ENCODE measurements around the gene RHBG.

RHBG gene

DNA sequence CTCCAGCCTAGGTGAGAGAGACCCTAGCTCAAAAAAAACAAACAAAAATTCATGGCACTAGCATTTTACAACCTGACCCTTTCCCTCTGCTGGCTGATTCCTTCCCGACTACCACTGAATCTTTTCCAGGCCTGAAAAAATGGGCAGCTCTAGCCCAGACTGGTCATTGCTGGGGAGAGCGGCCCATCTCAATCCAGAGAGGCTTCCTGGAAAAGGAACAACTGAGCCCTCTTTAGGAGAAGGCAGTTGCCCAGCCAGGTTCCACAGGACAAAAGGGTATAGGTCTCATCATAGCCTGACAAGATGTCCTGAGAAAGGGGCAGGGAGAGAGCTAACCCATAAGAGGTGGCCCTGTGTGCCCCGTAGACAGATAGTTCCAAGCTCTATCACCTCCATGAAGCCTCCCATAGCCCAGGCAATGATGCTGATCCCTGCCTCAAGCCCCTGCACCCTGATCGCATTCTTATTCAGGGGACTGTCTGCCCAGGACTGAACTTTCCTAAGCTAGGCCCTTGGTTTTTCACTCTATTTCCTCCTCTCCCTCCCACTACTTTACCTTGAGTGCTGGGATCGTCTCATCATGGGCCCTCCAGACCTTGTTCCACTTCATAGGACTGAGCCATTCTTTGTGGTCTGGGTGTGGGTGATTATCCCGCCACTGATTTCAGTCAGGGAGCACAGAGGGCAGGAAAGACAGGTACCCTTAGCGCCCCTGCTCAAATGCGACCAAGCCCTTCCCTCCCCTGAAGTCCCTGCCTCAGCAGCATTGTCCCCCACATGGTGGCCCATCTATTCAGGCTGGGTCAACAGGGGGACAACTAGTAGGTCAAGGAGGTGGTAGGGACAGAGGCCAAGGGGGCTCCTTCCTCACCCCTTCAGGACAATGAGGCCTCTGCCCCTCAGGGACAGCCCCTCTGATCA lies 18.2 kb downstream of the RHBG start:
- DNase-seq: no peak

DNA sequence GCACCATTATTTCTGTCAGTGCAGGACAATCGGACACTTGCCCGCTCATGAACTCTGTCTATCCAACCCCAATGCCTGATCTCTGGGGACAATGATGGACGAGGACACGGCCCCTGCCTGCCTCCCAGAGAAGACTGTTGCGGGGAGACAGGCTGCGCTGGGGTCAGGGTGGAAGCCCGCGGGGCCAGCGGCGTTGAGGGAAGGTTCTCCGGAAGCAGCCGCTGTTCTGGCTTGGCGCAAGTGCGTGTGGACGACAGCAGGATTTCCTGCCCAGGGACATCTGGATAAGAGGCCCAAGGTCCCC lies 18.8 kb downstream of the RHBG start:
- no peak for DNase-seq

DNA sequence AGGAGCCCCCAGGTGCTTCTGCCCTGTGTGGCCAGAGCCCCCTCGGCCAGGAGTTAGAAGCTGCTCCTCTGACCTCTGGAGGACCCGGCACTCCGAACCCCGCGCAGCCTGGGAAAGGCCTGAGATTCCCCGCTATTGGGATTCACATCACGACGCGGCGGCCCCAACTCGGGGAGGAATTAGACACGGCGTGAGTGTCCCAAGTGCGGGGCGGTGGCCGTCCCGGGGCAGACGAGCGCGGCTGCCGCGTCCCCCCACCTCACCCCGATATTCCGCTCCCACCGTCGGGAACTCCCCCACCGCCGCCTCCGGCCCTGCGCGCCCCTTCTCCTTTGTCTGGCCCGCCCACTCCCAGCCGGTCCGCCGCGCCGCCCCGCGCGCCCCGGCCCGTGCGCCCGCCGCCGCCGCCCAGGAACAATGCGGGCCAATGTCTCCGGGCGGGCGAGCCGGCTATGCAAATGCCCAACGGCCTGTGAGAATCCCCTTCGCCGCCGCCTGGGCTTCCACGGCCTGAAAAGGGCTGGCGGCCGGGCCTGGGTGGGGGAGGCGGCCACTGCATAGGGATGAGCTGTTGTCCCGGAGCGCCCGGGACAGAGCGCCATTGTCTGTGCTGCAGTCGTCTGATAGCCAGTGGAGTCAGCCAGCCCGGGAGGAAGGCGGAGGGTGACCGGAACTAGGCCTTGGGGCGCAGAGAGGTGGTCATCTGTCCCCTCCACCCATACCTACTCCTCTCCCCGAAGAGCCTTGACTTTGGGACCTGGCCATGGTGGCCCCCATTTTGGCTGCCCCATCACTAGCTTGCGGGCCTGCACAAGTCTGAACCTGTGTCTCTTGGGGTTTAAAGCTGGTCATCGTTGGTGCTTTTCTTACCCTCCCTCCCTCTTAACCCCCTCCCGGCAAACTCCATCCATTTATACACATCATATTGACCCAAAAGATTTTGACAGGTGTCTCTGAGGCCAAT lies 19.4 kb downstream of the RHBG start:
- DNase-seq: no peak

DNA sequence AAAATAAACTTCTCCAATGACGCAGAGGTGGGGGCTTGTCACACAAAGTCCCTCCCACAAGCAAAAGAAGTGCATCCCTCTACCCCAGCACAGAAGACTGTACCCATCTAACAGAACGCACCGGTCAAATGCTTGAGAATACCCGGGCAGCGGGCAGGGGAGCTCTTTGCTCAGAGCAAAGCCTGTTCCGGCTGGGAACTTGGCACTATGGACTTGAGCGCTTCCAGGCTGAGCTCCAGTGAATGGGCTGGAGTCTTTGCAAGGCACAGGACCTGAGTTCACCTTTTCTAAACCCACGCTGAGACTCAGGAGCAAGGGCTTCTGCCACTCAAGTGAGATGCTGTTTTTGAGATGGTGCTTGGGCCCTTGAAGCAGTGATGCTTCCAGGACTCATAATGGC lies 20.3 kb downstream of the RHBG start:
- DNase-seq: no peak

DNA sequence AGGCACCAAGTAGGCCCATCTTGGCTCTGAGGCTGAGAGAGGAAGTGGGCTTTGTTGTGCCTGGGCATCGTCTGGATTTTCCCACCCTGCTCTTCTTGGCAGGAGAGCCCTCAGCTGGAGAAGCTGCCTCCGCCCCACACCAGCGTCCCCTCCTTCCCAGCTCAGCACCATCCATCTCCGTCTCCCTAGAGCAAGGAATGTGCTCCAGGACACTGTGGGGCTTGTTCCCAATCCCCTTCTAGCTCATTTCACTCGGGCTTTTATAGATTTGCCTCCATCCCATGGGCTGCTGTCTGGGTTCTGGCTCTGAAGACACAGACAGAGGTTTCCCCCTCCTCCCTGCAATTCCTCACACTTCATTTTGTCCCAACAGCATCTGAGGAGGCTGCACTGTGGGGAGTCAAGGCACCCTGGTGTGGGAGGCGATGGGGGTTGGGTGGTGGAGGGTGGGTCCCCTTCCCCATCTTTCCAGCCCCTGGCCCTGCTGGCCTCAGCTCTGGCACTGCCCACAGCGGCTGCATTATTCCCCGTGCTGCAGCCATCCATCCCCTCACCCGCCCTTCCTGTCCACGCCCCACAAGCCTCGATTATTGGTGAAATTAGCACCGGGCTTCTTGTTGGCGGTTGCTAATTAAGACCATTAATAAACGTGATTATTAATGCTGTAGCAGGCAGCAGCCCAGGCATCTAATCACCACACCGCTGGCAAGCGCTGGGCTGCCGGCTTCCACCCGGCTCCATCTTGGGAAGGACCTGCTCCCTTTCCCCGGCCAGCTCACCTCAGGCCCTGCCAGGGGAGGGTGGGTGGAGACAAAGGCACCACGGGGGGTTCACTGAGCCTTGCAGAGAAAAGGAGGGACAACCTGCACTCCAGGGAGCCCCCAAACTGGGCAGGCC lies 21.7 kb downstream of the RHBG start:
- no peak for DNase-seq

DNA sequence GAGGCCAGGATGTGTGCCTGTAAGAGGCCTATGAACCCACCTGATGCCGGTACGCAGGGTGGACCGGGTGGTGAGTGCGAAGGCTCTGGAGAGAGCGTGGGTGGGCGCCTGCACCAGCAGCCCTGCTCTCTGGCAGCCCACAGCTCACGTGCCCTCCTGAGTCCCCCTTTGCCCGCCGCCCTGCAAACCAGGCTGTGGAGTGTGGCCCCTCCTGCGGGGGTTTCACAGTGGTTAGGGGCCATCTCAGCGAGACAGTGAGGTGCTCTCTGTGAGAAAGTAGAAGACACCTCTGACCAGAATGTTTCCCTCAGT lies 22.3 kb downstream of the RHBG start:
- no peak for DNase-seq

DNA sequence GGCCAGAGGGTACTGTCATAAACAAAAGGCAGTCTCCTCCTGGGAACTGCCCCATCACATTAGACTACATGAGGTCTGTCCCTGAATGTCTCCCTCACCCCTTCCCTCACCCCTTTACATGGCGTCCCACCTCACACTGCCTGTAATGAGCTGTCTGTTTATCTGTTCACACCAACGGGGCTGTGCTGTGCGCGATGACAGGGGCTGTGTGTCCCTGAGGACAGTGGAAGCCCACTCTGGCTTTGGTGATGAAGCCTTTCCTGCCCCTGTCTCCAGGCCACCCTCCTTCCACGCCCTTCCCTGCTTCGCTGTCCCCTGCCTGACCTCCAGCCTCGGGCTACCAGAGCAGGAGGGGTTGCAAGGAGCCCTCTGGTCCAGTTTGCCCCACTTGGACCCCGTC lies 22.7 kb downstream of the RHBG start:
- DNase-seq: no peak

DNA sequence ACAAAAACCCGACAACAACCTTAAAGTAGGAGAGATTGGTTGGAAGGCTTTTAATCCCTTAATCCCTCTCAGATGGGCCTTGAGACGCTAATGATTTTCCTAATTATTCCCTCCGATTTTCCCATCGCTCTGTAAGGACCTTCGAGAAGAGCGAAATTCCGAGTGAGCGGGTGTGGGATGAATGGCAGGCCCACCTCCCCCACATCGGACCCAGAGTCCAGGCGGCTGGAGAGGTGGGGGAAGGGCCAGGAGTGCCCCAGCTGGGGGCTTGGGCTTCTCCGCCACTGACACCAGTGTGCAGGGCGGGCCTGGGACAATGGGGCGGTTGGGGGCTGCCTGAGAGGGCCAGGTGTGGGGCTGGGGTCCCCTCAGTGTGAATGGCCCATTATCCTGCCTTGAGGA lies 23.4 kb downstream of the RHBG start:
- DNase-seq: no peak

DNA sequence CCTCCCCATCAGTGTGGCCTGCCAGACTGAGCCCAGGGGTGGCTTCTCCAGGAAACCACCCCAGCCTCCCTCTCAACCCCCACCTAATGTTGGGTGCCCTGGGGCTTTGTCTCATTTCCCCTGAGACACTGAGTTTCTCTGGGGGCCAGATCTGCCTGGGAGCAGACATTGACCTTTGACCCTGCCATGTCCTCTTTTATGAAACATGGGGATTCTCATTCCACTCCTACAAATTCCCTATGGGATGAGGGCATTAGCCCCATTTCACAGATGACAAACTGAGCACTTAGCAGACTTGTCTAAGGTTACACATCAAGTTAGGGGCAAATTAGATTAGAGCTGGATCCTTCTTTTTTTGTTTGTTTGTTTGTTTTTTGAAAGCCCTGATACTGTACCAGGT lies 24.1 kb downstream of the RHBG start:
- no peak for DNase-seq

DNA sequence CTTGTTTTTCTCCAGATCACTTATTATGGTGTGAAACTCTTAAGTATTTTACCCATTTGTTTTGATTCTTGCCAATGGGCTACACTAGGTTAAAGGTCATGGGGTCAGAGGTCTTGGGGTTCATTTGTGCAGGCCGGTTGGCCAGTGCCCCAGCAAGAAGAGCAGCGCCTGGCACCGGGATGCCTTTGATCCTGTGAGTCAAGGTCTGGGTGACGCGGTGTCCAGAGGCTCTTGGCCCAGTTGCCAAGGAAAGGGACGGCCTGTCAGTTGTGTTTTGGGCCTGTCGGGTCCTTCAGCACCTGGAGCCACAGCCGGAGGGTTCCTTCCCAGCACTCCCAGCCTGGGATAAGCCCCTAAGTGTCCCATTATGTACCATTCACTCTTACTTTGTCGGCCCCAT lies 25.1 kb downstream of the RHBG start:
- no peak for DNase-seq

DNA sequence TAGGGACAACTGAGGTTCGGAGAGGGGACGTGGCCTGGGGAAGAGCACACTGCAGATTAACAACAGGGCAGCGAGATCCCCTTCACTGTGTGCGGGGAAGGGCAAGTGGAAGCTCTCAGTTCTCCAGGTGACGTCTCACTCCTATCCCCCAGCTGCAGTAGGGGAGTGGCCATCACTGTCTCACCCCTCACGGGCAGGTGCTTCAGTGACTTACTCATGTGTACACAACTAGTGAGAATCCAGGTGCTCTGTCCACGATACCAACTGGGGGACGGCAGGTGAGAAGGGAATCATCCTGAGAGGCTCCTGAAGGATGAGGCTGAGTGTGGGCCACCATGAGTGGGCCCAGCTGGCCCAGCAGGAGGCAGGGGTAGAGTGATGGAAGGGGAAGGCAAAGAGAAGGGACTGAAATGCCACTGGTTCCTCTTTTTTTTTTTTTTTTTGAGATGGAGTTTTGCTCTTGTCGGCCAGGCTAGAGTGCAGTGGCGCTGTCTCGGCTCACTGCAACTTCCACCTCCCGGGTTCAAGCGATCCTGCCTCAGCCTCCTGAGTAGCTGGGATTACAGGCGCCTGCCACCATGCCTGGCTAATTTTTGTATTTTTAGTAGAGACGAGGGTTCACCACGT lies 25.9 kb downstream of the RHBG start:
- no peak for DNase-seq

DNA sequence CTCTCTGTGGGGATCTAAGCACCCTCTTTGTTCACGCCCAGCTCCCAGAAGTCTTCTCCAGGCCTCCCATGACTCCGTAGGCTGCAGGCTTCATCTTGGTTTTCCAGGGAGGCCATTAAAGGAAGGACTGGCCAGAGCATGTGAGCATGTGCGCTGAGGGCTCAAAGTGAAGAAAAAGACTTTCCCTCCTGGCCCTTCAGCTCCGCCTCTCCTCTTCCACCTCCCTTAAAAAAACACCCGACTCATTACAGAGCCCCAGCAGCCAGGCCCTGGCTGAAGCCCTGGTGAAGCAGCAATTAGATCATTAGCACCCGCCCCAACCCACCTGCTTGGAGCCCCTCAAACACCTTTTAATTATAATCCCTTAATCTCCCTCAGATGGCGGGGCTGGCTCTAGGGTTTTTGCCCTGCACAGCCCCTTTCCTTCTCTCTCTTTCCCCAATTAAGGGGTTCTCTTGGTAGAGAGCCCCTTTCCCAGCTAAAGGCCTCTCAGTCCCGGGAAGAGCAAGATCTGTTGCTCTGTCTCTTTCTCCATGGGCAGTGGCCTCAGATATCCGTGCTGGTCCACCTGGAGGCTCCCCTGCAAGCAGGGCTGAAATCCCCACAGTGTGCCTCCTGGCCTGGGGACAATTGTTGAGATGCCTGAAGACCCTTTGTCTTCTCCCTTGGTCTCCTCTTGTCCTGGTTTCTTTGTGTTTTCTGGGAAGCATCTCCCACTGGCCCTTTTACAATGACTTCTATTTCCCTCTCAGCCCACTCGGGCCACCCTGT lies 30.5 kb downstream of the RHBG start:
- no peak for DNase-seq

DNA sequence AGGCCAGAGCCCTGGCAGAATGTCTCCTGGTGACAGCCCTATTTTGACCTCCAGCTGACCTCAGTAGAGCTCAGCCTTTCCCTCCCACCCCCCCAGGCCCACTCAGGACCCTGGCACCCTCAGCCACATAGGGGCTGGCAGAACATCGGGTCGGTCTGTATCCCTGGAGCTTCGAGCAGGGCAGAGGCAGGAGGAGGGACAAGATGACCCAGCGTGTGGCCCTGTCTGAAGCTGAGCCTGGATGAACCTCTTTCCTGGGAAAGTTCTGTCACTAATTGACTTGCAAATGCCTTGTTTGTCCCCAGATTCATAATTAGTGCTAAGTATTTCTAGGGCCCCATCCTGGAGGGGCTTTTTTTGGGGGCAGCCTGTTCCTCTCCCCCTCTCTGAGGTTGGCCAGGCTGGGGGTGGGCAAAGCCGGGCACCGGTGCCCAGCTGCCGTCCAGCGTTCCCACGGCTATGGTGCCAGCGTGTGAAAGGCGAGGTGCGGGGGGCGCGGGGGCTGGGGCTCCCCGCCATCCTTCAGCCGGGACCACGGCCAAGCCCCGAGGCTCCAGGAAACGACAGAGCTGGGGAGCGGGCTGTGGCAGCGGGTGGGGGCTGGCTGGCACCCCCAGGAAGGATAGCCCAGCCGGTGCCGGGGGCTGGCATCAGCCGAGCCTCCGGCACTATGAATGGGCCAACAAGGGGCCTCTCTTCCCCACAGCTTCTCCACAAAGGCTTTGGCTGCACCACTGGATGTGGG lies 31.4 kb downstream of the RHBG start:
- no peak for DNase-seq

DNA sequence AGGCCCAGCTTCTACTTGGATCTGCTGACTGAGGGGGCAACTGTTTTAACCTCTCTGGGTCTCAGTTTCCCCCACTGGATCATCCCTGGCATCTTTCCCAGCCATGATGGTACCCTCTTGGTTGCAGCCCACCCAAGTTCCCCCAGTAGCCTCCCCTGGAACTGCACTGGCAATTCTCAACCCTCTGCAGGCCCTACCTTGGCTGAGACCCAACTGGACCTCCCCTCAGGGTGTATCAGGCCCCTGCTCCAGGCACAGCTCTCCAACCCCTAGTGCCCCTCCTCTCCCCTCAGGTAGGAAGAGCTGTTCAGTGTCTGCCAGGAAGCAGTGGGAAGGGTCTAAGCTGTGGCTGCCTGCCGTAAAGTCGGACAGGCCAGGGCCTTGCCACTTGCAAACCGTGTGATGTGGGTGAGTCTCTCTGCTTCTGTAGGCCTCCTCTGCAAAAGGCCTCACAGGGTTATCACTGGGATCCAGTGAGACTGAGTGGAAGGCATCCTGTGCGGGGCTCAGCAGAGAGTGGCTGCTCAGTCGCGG lies 32.1 kb downstream of the RHBG start:
- no peak for DNase-seq

DNA sequence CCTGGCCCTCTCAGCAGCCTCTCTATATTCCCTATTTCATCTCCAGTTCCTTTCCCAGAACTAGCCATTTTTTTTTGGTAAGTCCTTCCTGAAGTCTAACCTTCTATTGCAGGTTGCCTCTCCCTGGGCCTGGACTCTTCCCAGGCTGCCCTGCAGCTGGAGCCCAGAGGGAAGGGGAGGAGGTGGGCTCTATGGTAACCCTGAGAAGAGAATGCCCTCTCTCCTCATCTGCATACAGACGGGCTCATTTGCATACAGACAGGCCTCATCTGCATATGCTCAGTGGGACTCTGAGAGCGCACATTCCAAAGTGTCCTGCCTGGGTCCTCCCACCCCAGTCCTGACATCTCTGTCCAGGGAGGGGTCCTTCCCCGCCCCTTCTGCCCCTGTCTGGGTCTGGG lies 32.7 kb downstream of the RHBG start:
- no peak for DNase-seq

DNA sequence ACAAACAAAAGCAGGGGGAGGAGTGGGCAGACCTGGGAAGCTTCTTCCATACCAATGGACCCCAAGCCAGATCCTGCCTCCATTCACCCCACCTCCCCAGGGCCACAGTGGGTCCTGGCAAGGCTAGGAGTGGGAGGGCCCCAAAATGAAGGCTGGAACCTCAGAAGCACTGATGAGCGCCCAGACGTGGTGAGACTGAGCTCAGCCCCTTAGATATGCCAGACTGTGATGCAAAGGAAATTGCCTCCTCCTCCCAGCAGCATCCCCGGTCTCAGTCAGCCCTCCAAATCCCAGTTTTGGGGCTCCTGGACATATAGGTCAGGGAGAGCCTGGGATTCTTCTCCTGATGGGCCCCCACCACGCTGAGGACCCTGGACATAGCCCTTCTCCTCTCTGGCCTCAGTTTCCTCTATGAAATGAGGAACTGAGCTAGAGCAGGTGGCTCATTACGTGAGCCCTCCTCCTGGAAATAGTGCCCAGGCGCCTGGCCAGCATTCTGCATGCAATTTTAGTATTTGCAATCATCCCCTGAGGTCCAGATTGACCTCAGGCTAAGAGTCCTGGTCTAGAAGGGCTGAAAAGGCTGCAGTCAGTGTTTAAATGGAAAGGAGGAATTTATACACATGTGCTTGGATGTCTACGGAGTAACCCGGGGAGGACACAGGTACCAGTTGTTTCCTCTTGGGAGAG lies 33.5 kb downstream of the RHBG start:
- DNase-seq: no peak

DNA sequence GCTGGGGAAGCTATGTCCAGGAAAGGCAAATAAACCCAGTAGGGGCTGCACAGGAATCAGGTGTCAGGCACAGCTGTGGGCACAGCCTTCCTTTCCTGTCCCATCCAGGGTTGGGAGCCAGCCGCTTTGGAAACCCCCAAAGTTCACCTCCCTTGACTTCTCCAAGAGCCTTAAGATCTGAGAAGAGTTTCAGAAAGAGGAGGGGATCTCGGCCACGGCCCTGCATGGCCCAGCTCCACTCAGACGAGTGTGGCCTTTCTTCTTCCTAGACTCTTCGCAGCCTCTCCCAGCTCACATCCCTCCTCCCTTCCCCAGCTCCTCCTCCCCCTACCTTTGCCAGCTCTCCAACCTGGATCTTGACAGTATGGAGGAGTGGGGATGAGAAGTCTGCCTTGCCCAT lies 36.7 kb downstream of the RHBG start:
- DNase-seq: no peak

DNA sequence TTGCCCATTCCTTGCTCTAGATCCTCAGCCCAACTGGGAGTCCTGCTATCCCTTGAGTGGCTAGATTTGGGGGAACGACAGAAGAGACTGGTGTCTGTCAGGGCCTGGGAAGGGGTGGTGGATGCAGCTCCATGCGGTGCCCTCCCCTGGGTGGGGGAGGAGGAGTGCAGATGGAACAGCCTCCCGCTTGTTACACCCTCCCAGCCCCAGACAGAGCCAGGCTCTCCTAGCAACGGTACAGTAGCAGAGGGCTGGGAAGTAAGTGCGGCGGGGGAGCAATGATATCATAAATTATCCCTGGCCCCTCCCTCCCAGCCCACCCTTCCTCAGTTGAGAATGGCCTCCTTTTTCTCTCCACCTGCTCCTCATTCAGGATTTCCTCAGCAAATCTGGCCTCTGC lies 37.2 kb downstream of the RHBG start:
- DNase-seq: no peak

DNA sequence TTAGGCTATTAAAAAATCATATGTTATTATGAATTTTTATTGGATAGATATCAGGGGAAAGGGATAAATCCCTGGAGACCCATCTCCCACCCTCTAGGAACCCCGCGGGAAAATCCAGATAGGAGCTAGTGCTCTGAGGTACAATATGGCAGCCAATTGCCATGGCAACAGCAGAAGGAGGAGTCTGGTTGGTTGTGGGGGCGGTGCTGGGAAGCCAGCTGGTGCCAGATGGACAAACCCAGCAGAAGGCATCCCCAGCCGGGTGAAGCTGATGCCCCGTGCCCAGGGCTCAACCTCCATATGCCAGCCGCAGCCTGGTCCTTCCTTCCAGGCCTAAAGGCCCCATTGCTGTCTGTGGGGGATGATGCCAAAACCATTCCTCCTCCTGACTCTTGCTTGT lies 38.3 kb downstream of the RHBG start:
- DNase-seq: no peak

DNA sequence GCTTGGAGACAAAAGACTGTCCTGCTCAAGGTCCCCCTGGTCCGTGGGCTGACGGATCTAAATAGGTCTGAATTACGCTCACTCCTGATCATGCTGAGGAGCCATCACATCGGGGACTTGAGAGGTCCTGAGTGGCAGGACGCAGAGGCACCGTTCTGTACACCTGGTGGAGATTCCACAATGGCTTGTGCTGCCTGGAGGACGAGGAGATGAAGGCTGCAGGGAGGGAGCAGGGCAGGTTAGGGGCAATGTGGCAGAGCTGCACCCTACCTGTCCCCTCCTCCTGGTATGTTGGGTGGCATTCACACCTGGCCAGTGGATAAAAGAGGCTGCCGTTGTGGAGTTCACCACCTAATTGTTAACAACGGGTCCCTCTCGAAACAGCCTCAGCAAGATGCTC lies 38.7 kb downstream of the RHBG start:
- DNase-seq: no peak

Measured in activated gamma-delta T cell treated with Interleukin-2 at 50 U/mL for 16 hours (primary cell).